Measurements from ENCODE around the gene BUD13.

DNA sequence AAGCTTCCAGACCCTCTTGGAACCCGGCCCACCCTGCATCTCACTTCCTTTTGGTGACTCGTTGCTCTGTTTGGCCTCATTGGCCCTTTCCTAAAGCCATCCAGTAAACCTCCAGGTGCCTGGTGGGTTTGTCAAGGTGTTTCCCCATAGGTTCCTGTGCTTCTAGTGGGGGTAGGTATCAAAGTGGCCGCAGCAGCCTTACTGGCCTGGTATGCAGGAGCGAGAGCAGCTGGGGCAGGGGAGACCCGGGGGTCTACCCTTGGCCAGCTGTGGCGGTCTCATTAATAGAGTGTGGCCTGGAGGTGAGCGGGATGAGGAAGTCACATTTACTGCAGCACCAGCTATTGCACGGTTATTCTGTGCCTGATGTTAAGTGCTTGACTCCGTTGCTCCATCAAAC lies 46.3 kb upstream of the BUD13 start:
- TF ChIP-seq, protein P1, sequence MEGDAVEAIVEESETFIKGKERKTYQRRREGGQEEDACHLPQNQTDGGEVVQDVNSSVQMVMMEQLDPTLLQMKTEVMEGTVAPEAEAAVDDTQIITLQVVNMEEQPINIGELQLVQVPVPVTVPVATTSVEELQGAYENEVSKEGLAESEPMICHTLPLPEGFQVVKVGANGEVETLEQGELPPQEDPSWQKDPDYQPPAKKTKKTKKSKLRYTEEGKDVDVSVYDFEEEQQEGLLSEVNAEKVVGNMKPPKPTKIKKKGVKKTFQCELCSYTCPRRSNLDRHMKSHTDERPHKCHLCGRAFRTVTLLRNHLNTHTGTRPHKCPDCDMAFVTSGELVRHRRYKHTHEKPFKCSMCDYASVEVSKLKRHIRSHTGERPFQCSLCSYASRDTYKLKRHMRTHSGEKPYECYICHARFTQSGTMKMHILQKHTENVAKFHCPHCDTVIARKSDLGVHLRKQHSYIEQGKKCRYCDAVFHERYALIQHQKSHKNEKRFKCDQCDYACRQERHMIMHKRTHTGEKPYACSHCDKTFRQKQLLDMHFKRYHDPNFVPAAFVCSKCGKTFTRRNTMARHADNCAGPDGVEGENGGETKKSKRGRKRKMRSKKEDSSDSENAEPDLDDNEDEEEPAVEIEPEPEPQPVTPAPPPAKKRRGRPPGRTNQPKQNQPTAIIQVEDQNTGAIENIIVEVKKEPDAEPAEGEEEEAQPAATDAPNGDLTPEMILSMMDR (IDR thresholded peaks at IDR 0.05) = no peak
- no peak for TF ChIP-seq POLR2A (IDR thresholded peaks at IDR 0.05)

Measured in Peyer's patch (tissue), 4 donors.